Stimulated activated CD8-positive, alpha-beta memory T cell treated with anti-CD3 and anti-CD28 coated beads, Interleukin-15, amount 100 ng/mL, for 48 hours (primary cell): ENCODE measurements around the gene DCST2.

ENCODE experiments used
- DNase-seq, 2 donors: peaks; one replicate each; pipeline ENCODE4 v3.0.0-alpha.2; 2020; ENCODE audit warnings: low read depth in 2 of 2

Gene DCST2

GRCh38 chr1:155026588-155026987 lies 7.0 kb downstream of the DCST2 start:
- no peak for DNase-seq

- DNase-seq: no peak
Measured at GRCh38 chr1:155026154-155026553, 7.4 kb downstream of the DCST2 start.

- no peak for DNase-seq
Measured at GRCh38 chr1:155024315-155024714, 9.3 kb downstream of the DCST2 start.

GRCh38 chr1:155023627-155024026 lies 10.0 kb downstream of the DCST2 start:
- DNase-seq: no peak

GRCh38 chr1:155022927-155023236 lies 10.7 kb downstream of the DCST2 start:
- no peak for DNase-seq

- no peak for DNase-seq
Measured at GRCh38 chr1:155022136-155022926, 11.2 kb downstream of the DCST2 start.

- DNase-seq: no peak
Measured at GRCh38 chr1:155019377-155020245, 14.0 kb downstream of the DCST2 start.

- no peak for DNase-seq
Measured at GRCh38 chr1:155018617-155019348, 14.8 kb downstream of the DCST2 start.

- DNase-seq: no peak
Measured at GRCh38 chr1:155017946-155018316, 15.7 kb downstream of the DCST2 start.

GRCh38 chr1:155017041-155017945 lies 16.3 kb downstream of the DCST2 start:
- peak; percentile 84 to 90 for DNase-seq

GRCh38 chr1:155016231-155016831 lies 17.2 kb downstream of the DCST2 start:
- no peak for DNase-seq

GRCh38 chr1:155015527-155016230 lies 17.9 kb downstream of the DCST2 start:
- no peak for DNase-seq

- no peak for DNase-seq
Measured at GRCh38 chr1:155014709-155015508, 18.7 kb downstream of the DCST2 start.

GRCh38 chr1:155013632-155014031 lies 19.9 kb downstream of the DCST2 start:
- no peak for DNase-seq

- no peak for DNase-seq
Measured at GRCh38 chr1:155012776-155013602, 20.6 kb downstream of the DCST2 start.

GRCh38 chr1:155012026-155012546 lies 21.5 kb downstream of the DCST2 start:
- DNase-seq: no peak

GRCh38 chr1:155011437-155012025 lies 22.1 kb downstream of the DCST2 start:
- no peak for DNase-seq

- no peak for DNase-seq
Measured at GRCh38 chr1:155011004-155011416, 22.6 kb downstream of the DCST2 start.
